SU-DHL-6 (cell line): ENCODE data around the gene DUSP22.

Experiments used
- H2AFZ ChIP-seq: fragments of 200-600 bp; sonication (generic); 2 replicates; pipeline ENCODE4 v1.6.1; 2014; ENCODE audit warnings: low read depth, mild to moderate bottlenecking, moderate library complexity, mixed read lengths, antibody characterized with exemption, low read length; ENCODE audit not compliant: severe bottlenecking
- H3F3A ChIP-seq: fragments of 200-600 bp; shearing (Covaris generic); 2 replicates; pipeline ENCODE4 v1.6.0; 2016; ENCODE audit warnings: antibody characterized with exemption, mild to moderate bottlenecking; ENCODE audit not compliant: insufficient read depth
- H3K27ac ChIP-seq: fragments of 200-600 bp; sonication (generic); 2 replicates; pipeline ENCODE4 v1.5.1; 2016; ENCODE audit warnings: low read depth, mild to moderate bottlenecking, low read length, moderate library complexity, mixed read lengths
- H3K27me3 ChIP-seq: fragments of 200-600 bp; sonication (generic), shearing (Covaris generic); 2 replicates; pipeline ENCODE4 v1.6.0; 2014; ENCODE audit warnings: mild to moderate bottlenecking, low read length
- H3K36me3 ChIP-seq: fragments of 200-600 bp; sonication (generic); 2 replicates; pipeline ENCODE4 v1.6.1; 2014; ENCODE audit warnings: mild to moderate bottlenecking, low read length, mixed read lengths
- H3K4me2 ChIP-seq: fragments of 300-600, 200-600 bp; shearing (Covaris generic), sonication (generic); 2 replicates; pipeline ENCODE4 v1.6.0; 2014; ENCODE audit warnings: low read length, low read depth, mild to moderate bottlenecking; ENCODE audit not compliant: poor library complexity, severe bottlenecking
- H3K4me3 ChIP-seq: fragments of 200-600 bp; sonication (generic); 2 replicates; pipeline ENCODE4 v1.5.1; 2014; ENCODE audit warnings: antibody characterized with exemption, low read length, mild to moderate bottlenecking, mixed read lengths; ENCODE audit not compliant: insufficient read depth, poor library complexity, severe bottlenecking
- H3K79me2 ChIP-seq: fragments of 200-600 bp; sonication (generic); 2 replicates; pipeline ENCODE4 v1.6.1; 2014; ENCODE audit warnings: mild to moderate bottlenecking, low read length, moderate library complexity; ENCODE audit not compliant: insufficient read depth
- H3K9ac ChIP-seq: fragments of 200-600 bp; sonication (generic); 2 replicates; pipeline ENCODE4 v1.7.0; 2014; ENCODE audit warnings: mild to moderate bottlenecking, low read length
- H3K9me2 ChIP-seq: fragments of 200-600 bp; sonication (generic); replicated peaks from 2 replicates; pipeline ENCODE4 v1.6.1; 2014; ENCODE audit warnings: low read length; ENCODE audit not compliant: insufficient read depth
- H3K9me3 ChIP-seq: fragments of 200-600 bp; sonication (generic); 2 replicates; pipeline ENCODE4 v1.6.1; 2014; ENCODE audit warnings: low read length, mixed read lengths; ENCODE audit not compliant: insufficient read depth
- H4K20me1 ChIP-seq: fragments of 200-600 bp; sonication (generic); 2 replicates; pipeline ENCODE4 v1.6.1; 2014; ENCODE audit warnings: low read depth, mild to moderate bottlenecking, antibody characterized with exemption, low read length, moderate library complexity, mixed read lengths
- CTCF ChIP-seq: fragments of 200-600 bp; sonication (generic); IDR thresholded peaks from one replicate; pipeline ENCODE4 v1.5.1; 2017; ENCODE audit warnings: antibody characterized with exemption, mild to moderate bottlenecking, low read length, moderate library complexity; ENCODE audit not compliant: insufficient read depth, poor library complexity, severe bottlenecking
- EZH2phosphoT487 ChIP-seq: fragments of 200-600 bp; sonication (generic), shearing (Covaris generic); conservative IDR thresholded peaks from 2 replicates; pipeline ENCODE4 v1.6.1; 2018; ENCODE audit warnings: mild to moderate bottlenecking, antibody characterized with exemption, low read length, moderate library complexity, mixed read lengths

The DUSP22 gene

GRCh38 chr6:353642-354614 is 61.6 kb downstream of the DUSP22 start:
- H3K36me3 ChIP-seq, result no peaks in the 10 kb centered on the region
- H4K20me1 ChIP-seq, result no peaks in the 10 kb centered on the region
- no peaks in the 10 kb centered on the region for H3K27me3 ChIP-seq
- no peak overlapping the region for H2AFZ ChIP-seq
- H3K9me2 ChIP-seq, result no peaks in the 10 kb centered on the region
- no peak overlapping the region for H3K4me2 ChIP-seq
- H3K4me3 ChIP-seq, result no peak overlapping the region
- no peak overlapping the region for H3K27ac ChIP-seq
- H3K9me3 ChIP-seq, result no peaks in the 10 kb centered on the region
- TF ChIP-seq EZH2phosphoT487 (no peak), CTCF (no peak)
- no peak overlapping the region for H3K9ac ChIP-seq
- H3K79me2 ChIP-seq, result no peaks in the 10 kb centered on the region
- H3F3A ChIP-seq, result 0 out of 2 replicates have a peak, but pooled peaks cover 5% of the 10 kb centered on the region

DNA sequence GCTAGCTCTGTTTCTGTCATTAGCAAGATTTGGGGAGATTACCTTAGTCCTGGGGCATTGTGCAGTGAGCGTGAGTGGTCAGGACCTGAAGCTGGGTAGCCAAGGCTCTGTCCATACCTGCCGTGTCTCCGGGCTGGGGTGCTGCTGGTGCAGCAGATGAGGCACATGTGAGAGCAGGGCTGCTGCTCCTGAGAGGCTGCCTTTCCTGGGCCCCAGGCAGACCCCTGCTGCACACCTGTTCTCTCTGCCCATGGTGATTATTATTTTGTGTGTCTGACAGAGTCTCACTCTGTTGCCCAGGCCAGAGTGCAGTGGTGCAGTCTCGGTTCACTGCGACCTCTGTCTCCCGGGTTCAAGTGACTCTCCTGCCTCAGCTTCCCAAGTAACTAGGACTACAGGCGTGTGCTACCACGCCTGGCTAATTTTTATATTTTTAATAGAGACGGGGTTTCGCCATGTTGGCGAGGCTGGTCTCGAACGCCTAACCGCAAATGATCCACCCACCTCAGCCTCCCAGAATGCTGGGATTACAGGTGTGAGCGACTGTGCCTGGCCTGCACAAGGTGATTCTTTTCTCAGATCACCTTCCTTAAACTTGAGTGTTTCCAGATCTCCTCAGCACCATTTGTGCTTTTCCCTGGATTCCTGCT is 62.5 kb downstream of the DUSP22 start:
- Histone ChIP-seq H3K27me3 (no peaks in the 10 kb centered on the region), H3K9me2 (no peaks in the 10 kb centered on the region), H3K9me3 (no peaks in the 10 kb centered on the region), H3K4me3 (no peak overlapping the region), H3F3A (0 out of 2 replicates have a peak, but pooled peaks cover 5% of the 10 kb centered on the region), H2AFZ (no peak overlapping the region), H3K4me2 (no peak overlapping the region), H4K20me1 (no peaks in the 10 kb centered on the region), H3K27ac (no peak overlapping the region), H3K9ac (no peak overlapping the region), H3K79me2 (no peaks in the 10 kb centered on the region), H3K36me3 (no peaks in the 10 kb centered on the region)
- TF ChIP-seq EZH2phosphoT487 (no peak), CTCF (no peak)

DNA sequence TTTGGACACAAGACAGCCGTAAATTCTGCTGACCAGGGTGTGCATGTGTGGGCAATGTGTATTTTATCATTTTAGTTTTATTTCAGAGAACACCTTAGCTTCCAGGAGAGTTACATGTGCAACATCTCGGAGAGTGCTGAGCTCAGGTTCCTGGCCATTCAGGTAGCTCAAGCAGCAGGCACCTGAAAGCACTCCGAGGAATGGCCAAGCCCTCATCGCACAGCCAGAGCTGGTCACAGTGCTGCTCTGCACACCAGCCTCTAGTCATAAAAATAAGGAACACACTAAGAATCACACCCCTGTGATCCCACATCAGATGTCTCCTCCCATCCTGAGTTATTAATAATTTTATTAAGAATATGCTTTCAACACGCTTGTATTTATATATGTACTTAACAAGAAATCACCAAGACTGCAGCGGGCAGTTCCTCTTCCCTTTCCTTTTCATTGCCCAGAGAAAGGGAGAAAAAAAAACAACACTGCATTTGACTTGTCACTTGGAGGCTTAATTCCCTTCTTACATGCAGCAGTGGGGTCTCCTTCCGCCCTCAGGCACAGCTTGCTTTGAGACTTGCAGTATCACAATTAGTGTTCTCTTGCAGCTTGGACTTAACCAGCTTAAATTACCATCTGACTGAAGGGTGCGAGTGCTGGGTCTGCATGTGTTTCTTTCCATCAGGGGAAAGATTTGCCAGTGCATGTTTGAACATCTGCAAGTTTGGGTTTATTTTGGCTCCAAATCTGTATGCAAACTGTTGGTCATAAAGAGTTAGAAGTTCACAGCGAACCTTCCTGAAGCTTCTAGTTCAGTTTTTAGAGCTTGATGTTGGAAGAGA is 63.3 kb downstream of the DUSP22 start:
- no peak overlapping the region for H3K4me3 ChIP-seq
- H3K36me3 ChIP-seq, result no peaks in the 10 kb centered on the region
- H3K9me3 ChIP-seq, result no peaks in the 10 kb centered on the region
- no peak overlapping the region for H3K9ac ChIP-seq
- H3K27me3 ChIP-seq, result no peaks in the 10 kb centered on the region
- no peaks in the 10 kb centered on the region for H3K79me2 ChIP-seq
- no peaks in the 10 kb centered on the region for H4K20me1 ChIP-seq
- H2AFZ ChIP-seq, result no peak overlapping the region
- no peaks in the 10 kb centered on the region for H3K9me2 ChIP-seq
- H3K4me2 ChIP-seq, result peak overlapping the region; percentile 18
- TF ChIP-seq CTCF, result no peak
- TF ChIP-seq EZH2phosphoT487, result no peak
- H3F3A ChIP-seq, result 0 out of 2 replicates have a peak, but pooled peaks cover 5% of the 10 kb centered on the region
- H3K27ac ChIP-seq, result peak overlapping the region; percentile 58
